CD14-positive monocyte (primary cell): ENCODE results near the gene MAGI3. TPM values are rescaled to one million over a fixed set of nuclear protein-coding genes. Genes with fewer than 3 reads are reported as not detected.

ENCODE experiments used
- DNase-seq, 3 donors: peaks; one replicate each; pipeline ENCODE4 v3.0.0-alpha.2; 2011 to 2022
- H2AFZ ChIP-seq: 2 replicates; pipeline ENCODE4 v1.6.0; 2012; ENCODE audit warnings: mild to moderate bottlenecking, low read depth, low read length, inconsistent platforms; ENCODE audit not compliant: insufficient read depth, poor library complexity, severe bottlenecking
- H3K27ac ChIP-seq, 2 donors: 1 replicate in 1 of 2; 2 replicates in 1 of 2; pipeline ENCODE4 v1.5.1; 2012 to 2013; ENCODE audit warnings: low read length in 2 of 2, control low read depth in 1 of 2, inconsistent platforms in 1 of 2, low read depth in 1 of 2, mild to moderate bottlenecking in 1 of 2
- H3K27me3 ChIP-seq, 2 donors: one replicate each; pipeline versions ENCODE4 v1.6.0 to v1.6.1; 2011 to 2013; ENCODE audit warnings: low read length in 2 of 2; ENCODE audit not compliant: control insufficient read depth in 2 of 2, insufficient read depth in 2 of 2
- H3K36me3 ChIP-seq, 2 donors: replicated peaks in 1 of 2; 1 replicate in 1 of 2; 2 replicates in 1 of 2; pipeline versions ENCODE4 v1.5.1 to v1.6.1; 2012 to 2013; ENCODE audit warnings: low read length in 2 of 2, control low read depth in 1 of 2, inconsistent platforms in 1 of 2, mild to moderate bottlenecking in 1 of 2; ENCODE audit not compliant: insufficient read depth in 2 of 2, control insufficient read depth in 1 of 2
- H3K4me1 ChIP-seq, 2 donors: 1 replicate in 1 of 2; 2 replicates in 1 of 2; pipeline versions ENCODE4 v1.5.1 to v1.6.1; 2012 to 2013; ENCODE audit warnings: low read length in 2 of 2, control low read depth in 1 of 2, inconsistent platforms in 1 of 2, mild to moderate bottlenecking in 1 of 2, moderate library complexity in 1 of 2; ENCODE audit not compliant: insufficient read depth in 2 of 2, control insufficient read depth in 1 of 2
- H3K4me2 ChIP-seq: replicated peaks from 2 replicates; pipeline ENCODE3; 2012; ENCODE audit warnings: low read length, moderate library complexity, mild to moderate bottlenecking; ENCODE audit not compliant: poor library complexity, severe bottlenecking; ENCODE audit errors: extremely low read depth
- H3K4me3 ChIP-seq, 3 experiments: fragments of 200-600 bp in 1 of 3; sonication (generic) in 1 of 3; replicated peaks in 1 of 3; 1 replicate in 2 of 3; 2 replicates in 1 of 3; pipeline ENCODE4 v1.5.1; 2011 to 2013; ENCODE audit warnings: low read length in 3 of 3, mild to moderate bottlenecking in 3 of 3, control low read depth in 2 of 3, low read depth in 2 of 3, inconsistent platforms in 1 of 3, moderate library complexity in 1 of 3
- H3K79me2 ChIP-seq: 2 replicates; pipeline ENCODE4 v1.6.0; 2012; ENCODE audit warnings: mild to moderate bottlenecking, control low read depth, inconsistent platforms, low read length, moderate library complexity; ENCODE audit not compliant: insufficient read depth
- H3K9ac ChIP-seq: 2 replicates; pipeline ENCODE4 v1.6.0; 2017; ENCODE audit warnings: low read length, mild to moderate bottlenecking; ENCODE audit not compliant: insufficient read depth, poor library complexity, severe bottlenecking
- H3K9me3 ChIP-seq, 2 donors: replicated peaks in 1 of 2; 1 replicate in 1 of 2; 2 replicates in 1 of 2; pipeline versions ENCODE4 v1.5.1 to v1.6.1; 2012 to 2013; ENCODE audit warnings: low read length in 2 of 2, control low read depth in 1 of 2; ENCODE audit not compliant: control insufficient read depth in 1 of 2, insufficient read depth in 1 of 2
- H4K20me1 ChIP-seq: 2 replicates; pipeline ENCODE4 v1.6.0; 2012; ENCODE audit warnings: mild to moderate bottlenecking, low read length, control low read depth, moderate library complexity; ENCODE audit not compliant: insufficient read depth
- H3K27ac Mint-ChIP-seq, 7 donors: one replicate each; pipeline ENCODE4 v1.8.0; 2020; ENCODE audit warnings: mild to moderate bottlenecking in 7 of 7, mixed read lengths in 7 of 7, moderate library complexity in 6 of 7, inconsistent platforms in 2 of 7
- H3K27me3 Mint-ChIP-seq, 3 donors: one replicate each; pipeline ENCODE4 v1.8.0; 2021 to 2022; ENCODE audit warnings: low read depth in 3 of 3, mild to moderate bottlenecking in 3 of 3, mixed read lengths in 3 of 3, moderate library complexity in 3 of 3, inconsistent platforms in 1 of 3
- H3K36me3 Mint-ChIP-seq, 2 donors: one replicate each; pipeline ENCODE4 v1.8.0; 2020; ENCODE audit warnings: mixed read lengths in 2 of 2, inconsistent platforms in 1 of 2, mild to moderate bottlenecking in 1 of 2
- H3K4me1 Mint-ChIP-seq: one replicate; pipeline ENCODE4 v1.8.0; 2020; ENCODE audit warnings: mild to moderate bottlenecking, mixed read lengths
- H3K4me3 Mint-ChIP-seq, 2 donors: one replicate each; pipeline ENCODE4 v1.8.0; 2020; ENCODE audit warnings: mild to moderate bottlenecking in 2 of 2, mixed read lengths in 2 of 2, moderate library complexity in 1 of 2
- H3K9me3 Mint-ChIP-seq, 7 donors: one replicate each; pipeline ENCODE4 v1.8.0; 2020 to 2022; ENCODE audit warnings: mixed read lengths in 7 of 7, mild to moderate bottlenecking in 6 of 7, moderate library complexity in 6 of 7, inconsistent platforms in 2 of 7
- CTCF ChIP-seq: fragments of 200-600 bp; IDR thresholded peaks from one replicate; pipeline ENCODE4 v1.8.0; 2022; ENCODE audit warnings: antibody characterized with exemption, mild to moderate bottlenecking
- WGBS: methylation state at CpG from one replicate; pipeline ENCODE4 v1.1.5; 2013; ENCODE audit warnings: missing lambda C conversion rate; ENCODE audit not compliant: insufficient coverage; 5-methylcytosine and 5-hydroxymethylcytosine counted together
- intact Hi-C, 2 donors: fragments of 100-400 bp; cut with micrococcal nuclease; formaldehyde crosslinking; loops; one replicate each; pipeline versions ENCODE4 v1.15.0 to v1.15.1; 2023
- polyA plus RNA-seq, 3 donors: library from polyadenylated mRNA; depleted of rRNA in 1 of 3; unstranded in 2 of 3; stranded (reverse) in 1 of 3; fragments of 300-500 nt in 2 of 3; fragments of >200 nt in 1 of 3; fragmentation: Illumina TruSeq in 2 of 3; gene quantifications; 1 replicate in 2 of 3; 2 replicates in 1 of 3; pipeline ENCODE4 v1.2.3, GENCODE V29; 2012 to 2021

Gene MAGI3
- polyA plus RNA-seq, 3 donors, result 0.36 to 0.58 (median 0.43) TPM

- no peaks in the 10 kb centered on the region for H3K4me1 ChIP-seq
- Mint-ChIP-seq H3K4me3 (no peak overlapping the region), H3K4me1 (no peaks in the 10 kb centered on the region), H3K27me3 (peaks cover 2 to 9% (median 6%) of the 10 kb centered on the region in 3 donors), H3K36me3 (no peaks in the 10 kb centered on the region), H3K9me3 (peaks cover 0 to 4% (median 0%) of the 10 kb centered on the region in 7 donors), H3K27ac (no peak overlapping the region)
- no peak overlapping the region for H3K4me3 ChIP-seq
- no peaks in the 10 kb centered on the region for H3K79me2 ChIP-seq
- peaks cover 2% of the 10 kb centered on the region in 2 donors for H3K27me3 ChIP-seq
- no peak for TF ChIP-seq CTCF
- no peaks in the 10 kb centered on the region for H4K20me1 ChIP-seq
- H3K27ac ChIP-seq, result no peak overlapping the region
- no CpG with 5 or more reads among the region's 2 CpGs for WGBS
- no peaks in the 10 kb centered on the region for H3K9me3 ChIP-seq
- no peak overlapping the region for H3K9ac ChIP-seq
- no peaks in the 10 kb centered on the region for H3K36me3 ChIP-seq
- no peak overlapping the region for H2AFZ ChIP-seq
- H3K4me2 ChIP-seq, result no peak overlapping the region
- intact Hi-C loops, result no loop called here
- no peak for DNase-seq
Measured at GRCh38 chr1:113372546-113372945, 17.8 kb upstream of the MAGI3 start.

GRCh38 chr1:113373644-113374043 lies 16.7 kb upstream of the MAGI3 start:
- intact Hi-C loops, result no loop called here
- H3K4me1 Mint-ChIP-seq, result no peaks in the 10 kb centered on the region
- no peaks in the 10 kb centered on the region for H3K4me1 ChIP-seq
- no peak overlapping the region for H3K9ac ChIP-seq
- no peak overlapping the region for H3K4me2 ChIP-seq
- H3K27ac ChIP-seq, result no peak overlapping the region
- no peaks in the 10 kb centered on the region for H4K20me1 ChIP-seq
- no peak for DNase-seq
- no peak overlapping the region for H3K27ac Mint-ChIP-seq
- H3K79me2 ChIP-seq, result no peaks in the 10 kb centered on the region
- no peak overlapping the region for H3K4me3 Mint-ChIP-seq
- no peak for TF ChIP-seq CTCF
- H3K4me3 ChIP-seq, result no peak overlapping the region
- peaks cover 0 to 4% (median 0%) of the 10 kb centered on the region in 7 donors for H3K9me3 Mint-ChIP-seq
- peaks cover 2% of the 10 kb centered on the region in 2 donors for H3K27me3 ChIP-seq
- H3K27me3 Mint-ChIP-seq, result peaks cover 2 to 9% (median 9%) of the 10 kb centered on the region in 3 donors
- H3K36me3 Mint-ChIP-seq, result no peaks in the 10 kb centered on the region
- no peak overlapping the region for H2AFZ ChIP-seq
- H3K36me3 ChIP-seq, result no peaks in the 10 kb centered on the region
- no peaks in the 10 kb centered on the region for H3K9me3 ChIP-seq
